GM23248 (cell line): ENCODE measurements around the gene MYH15. TPM values are rescaled to one million over a fixed set of nuclear protein-coding genes. Genes with fewer than 3 reads are reported as not detected.

Experiments used
- DNase-seq: peaks from one replicate; pipeline ENCODE4 v3.0.0-alpha.2; 2015
- H2AFZ ChIP-seq: fragments of 200-600 bp; sonication (generic); 2 replicates; pipeline ENCODE4 v1.6.1; 2016; ENCODE audit warnings: antibody characterized with exemption
- H3F3A ChIP-seq: fragments of 200-600 bp; sonication (generic); 2 replicates; pipeline ENCODE4 v1.6.1; 2016; ENCODE audit warnings: mild to moderate bottlenecking, antibody characterized with exemption, mixed run types; ENCODE audit not compliant: insufficient read depth
- H3K27ac ChIP-seq: fragments of 200-600 bp; sonication (generic); 2 replicates; pipeline ENCODE4 v1.5.1; 2016; ENCODE audit warnings: mild to moderate bottlenecking
- H3K27me3 ChIP-seq: fragments of 200-600 bp; sonication (generic); replicated peaks from 2 replicates; pipeline ENCODE4 v1.6.1; 2016; ENCODE audit warnings: mild to moderate bottlenecking; ENCODE audit not compliant: insufficient read depth
- H3K36me3 ChIP-seq: fragments of 200-600 bp; sonication (generic); 2 replicates; pipeline ENCODE4 v1.6.1; 2016; ENCODE audit warnings: low read depth, mild to moderate bottlenecking
- H3K4me1 ChIP-seq: fragments of 200-600 bp; sonication (generic); 2 replicates; pipeline ENCODE4 v1.6.1; 2016; ENCODE audit warnings: mild to moderate bottlenecking; ENCODE audit not compliant: insufficient read depth
- H3K4me2 ChIP-seq: fragments of 200-600 bp; sonication (generic); one replicate; pipeline ENCODE4 v1.6.1; 2016; ENCODE audit warnings: mild to moderate bottlenecking; ENCODE audit not compliant: unreplicated experiment
- H3K4me3 ChIP-seq: fragments of 200-600 bp; sonication (generic); 2 replicates; pipeline ENCODE4 v1.5.1; 2016; ENCODE audit warnings: mild to moderate bottlenecking
- H3K79me2 ChIP-seq: fragments of 200-600 bp; sonication (generic); 2 replicates; pipeline ENCODE4 v1.6.1; 2016; ENCODE audit warnings: mild to moderate bottlenecking; ENCODE audit not compliant: insufficient read depth
- H3K9ac ChIP-seq: fragments of 200-600 bp; sonication (generic); 2 replicates; pipeline ENCODE4 v1.6.1; 2016; ENCODE audit warnings: mild to moderate bottlenecking
- H3K9me2 ChIP-seq: fragments of 200-600 bp; sonication (generic); 2 replicates; pipeline ENCODE4 v1.6.1; 2016; ENCODE audit warnings: mixed run types, mild to moderate bottlenecking, moderate library complexity; ENCODE audit not compliant: insufficient read depth
- H3K9me3 ChIP-seq: fragments of 200-600 bp; sonication (generic); one replicate; pipeline ENCODE4 v1.6.1; 2017; ENCODE audit warnings: low read depth
- H4K20me1 ChIP-seq: fragments of 200-600 bp; sonication (generic); 2 replicates; pipeline ENCODE4 v1.6.0; 2016; ENCODE audit not compliant: insufficient read depth
- EZH2 ChIP-seq: fragments of 200-600 bp; sonication (generic); IDR thresholded peaks from 2 replicates; pipeline ENCODE4 v1.6.1; 2018; ENCODE audit warnings: antibody characterized with exemption, mild to moderate bottlenecking; ENCODE audit not compliant: insufficient read depth, poor library complexity, severe bottlenecking
- EZH2phosphoT487 ChIP-seq: fragments of 200-600 bp; sonication (generic); IDR thresholded peaks from 2 replicates; pipeline ENCODE4 v1.6.1; 2018; ENCODE audit warnings: antibody characterized with exemption, moderate library complexity, mild to moderate bottlenecking, low read depth; ENCODE audit not compliant: insufficient read depth
- WGBS, 2 experiments: methylation state at CpG; one replicate each; pipeline ENCODE4 v1.1.6; 2015 to 2017; ENCODE audit warnings: low lambda C conversion rate in 2 of 2, low coverage in 1 of 2; ENCODE audit errors: missing lambda C conversion rate in 2 of 2; 5-methylcytosine and 5-hydroxymethylcytosine counted together
- in situ Hi-C: fragments of 300-500 bp; cut with MboI; formaldehyde crosslinking; loops from 2 replicates; pipeline ENCODE4 v1.15.0; 2020
- polyA plus RNA-seq: library from polyadenylated mRNA; unstranded; fragments of >200 nt; fragmentation: Nextera tagmentation; extraction: Ambion mirVana; gene quantifications from 2 replicates; pipeline ENCODE4 v1.2.1, GENCODE V29; 2016
- total RNA-seq: library from RNA; depleted of rRNA; stranded (reverse); fragments of >200 nt; shearing (Covaris generic); gene quantifications from 2 replicates; pipeline ENCODE4 v1.2.3, GENCODE V29; 2014

The MYH15 gene
- total and polyA plus RNA-seq, 2 experiments from 2014 or later = 0.08 to 0.11 TPM

GRCh38 chr3:108401836-108402235, 108.6 kb downstream of the MYH15 start:
- H3K4me1 ChIP-seq = peaks cover 12% of the 10 kb centered on the region; the same call in 1 of the 2 replicates
- H3K9ac ChIP-seq = no peak overlapping the region
- no peak overlapping the region for H2AFZ ChIP-seq
- H3K9me3 ChIP-seq = no peaks in the 10 kb centered on the region
- no peaks in the 10 kb centered on the region for H3F3A ChIP-seq
- H3K4me3 ChIP-seq = no peak overlapping the region
- no peak for DNase-seq
- H4K20me1 ChIP-seq = no peaks in the 10 kb centered on the region
- H3K79me2 ChIP-seq = no peaks in the 10 kb centered on the region
- no peaks in the 10 kb centered on the region for H3K9me2 ChIP-seq
- no peak overlapping the region for H3K27ac ChIP-seq
- in situ Hi-C loops = no loop called here
- H3K4me2 ChIP-seq = no peak overlapping the region
- no peaks in the 10 kb centered on the region for H3K36me3 ChIP-seq
- TF ChIP-seq EZH2phosphoT487 (no peak), EZH2 (no peak)
- WGBS, 2 experiments = 68 to 72% methylated on average over 2 of the region's 2 CpGs
- no peaks in the 10 kb centered on the region for H3K27me3 ChIP-seq

GRCh38 chr3:108398510-108398909, 111.9 kb downstream of the MYH15 start:
- H4K20me1 ChIP-seq = no peaks in the 10 kb centered on the region
- H3K9me2 ChIP-seq = no peaks in the 10 kb centered on the region
- H3K9me3 ChIP-seq = no peaks in the 10 kb centered on the region
- no peaks in the 10 kb centered on the region for H3K79me2 ChIP-seq
- no peak for DNase-seq
- no peak overlapping the region for H2AFZ ChIP-seq
- no peak overlapping the region for H3K27ac ChIP-seq
- no peaks in the 10 kb centered on the region for H3K27me3 ChIP-seq
- H3K36me3 ChIP-seq = no peaks in the 10 kb centered on the region
- H3K4me2 ChIP-seq = no peak overlapping the region
- in situ Hi-C loops = no loop called here
- H3K4me1 ChIP-seq = no peaks in the 10 kb centered on the region
- H3K4me3 ChIP-seq = no peak overlapping the region
- H3K9ac ChIP-seq = no peak overlapping the region
- TF ChIP-seq EZH2 = no peak
- TF ChIP-seq EZH2phosphoT487 = no peak
- WGBS, 2 experiments = 82 to 86% methylated on average over 6 of the region's 6 CpGs
- H3F3A ChIP-seq = no peaks in the 10 kb centered on the region

- no peak for TF ChIP-seq EZH2
- WGBS, 2 experiments = 38 to 74% methylated on average over 1 of the region's 1 CpG
- no peaks in the 10 kb centered on the region for H4K20me1 ChIP-seq
- no peak overlapping the region for H3K4me3 ChIP-seq
- in situ Hi-C loops = no loop called here
- H3K9me2 ChIP-seq = no peaks in the 10 kb centered on the region
- DNase-seq = no peak
- no peak overlapping the region for H3K9ac ChIP-seq
- H2AFZ ChIP-seq = no peak overlapping the region
- H3K79me2 ChIP-seq = no peaks in the 10 kb centered on the region
- peaks cover 12% of the 10 kb centered on the region; the same call in 1 of the 2 replicates for H3K4me1 ChIP-seq
- H3K36me3 ChIP-seq = no peaks in the 10 kb centered on the region
- no peak overlapping the region for H3K27ac ChIP-seq
- H3K4me2 ChIP-seq = no peak overlapping the region
- peaks cover 11% of the 10 kb centered on the region; the same call in 1 of the 2 replicates for H3F3A ChIP-seq
- no peaks in the 10 kb centered on the region for H3K9me3 ChIP-seq
- H3K27me3 ChIP-seq = no peaks in the 10 kb centered on the region
These were observed 114.1 kb downstream of the MYH15 start for GRCh38 chr3:108396336-108396735.

- no peaks in the 10 kb centered on the region for H3K9me3 ChIP-seq
- no peak for DNase-seq
- TF ChIP-seq EZH2 = no peak
- TF ChIP-seq EZH2phosphoT487 = no peak
- H3K4me1 ChIP-seq = peaks cover 12% of the 10 kb centered on the region; the same call in 1 of the 2 replicates
- no peaks in the 10 kb centered on the region for H3K36me3 ChIP-seq
- H3K4me3 ChIP-seq = no peak overlapping the region
- no peaks in the 10 kb centered on the region for H4K20me1 ChIP-seq
- no peak overlapping the region for H3K9ac ChIP-seq
- H3K79me2 ChIP-seq = no peaks in the 10 kb centered on the region
- H3K9me2 ChIP-seq = no peaks in the 10 kb centered on the region
- no peak overlapping the region for H2AFZ ChIP-seq
- peaks cover 11% of the 10 kb centered on the region; the same call in 1 of the 2 replicates for H3F3A ChIP-seq
- no peaks in the 10 kb centered on the region for H3K27me3 ChIP-seq
- 52 to 67% methylated on average over 3 of the region's 3 CpGs for WGBS, 2 experiments
- H3K4me2 ChIP-seq = no peak overlapping the region
- H3K27ac ChIP-seq = no peak overlapping the region
- in situ Hi-C loops = no loop called here
These were observed 115.8 kb downstream of the MYH15 start for GRCh38 chr3:108394563-108394962.

GRCh38 chr3:108394016-108394415, 116.4 kb downstream of the MYH15 start:
- Histone ChIP-seq H4K20me1 (no peaks in the 10 kb centered on the region), H3K9me2 (no peaks in the 10 kb centered on the region), H3K4me3 (no peak overlapping the region), H3K27me3 (no peaks in the 10 kb centered on the region), H2AFZ (no peak overlapping the region), H3K27ac (no peak overlapping the region), H3F3A (peaks cover 11% of the 10 kb centered on the region; the same call in 1 of the 2 replicates), H3K79me2 (no peaks in the 10 kb centered on the region), H3K9me3 (no peaks in the 10 kb centered on the region), H3K36me3 (no peaks in the 10 kb centered on the region), H3K4me2 (no peak overlapping the region), H3K4me1 (peaks cover 12% of the 10 kb centered on the region; the same call in 1 of the 2 replicates), H3K9ac (no peak overlapping the region)
- in situ Hi-C loops = no loop called here
- TF ChIP-seq EZH2 = no peak
- TF ChIP-seq EZH2phosphoT487 = no peak
- WGBS, 2 experiments = 70 to 76% methylated on average over 2 of the region's 2 CpGs
- DNase-seq = peak; percentile 6
